K562 (cell line): ENCODE results near the gene PCDH9. TPM values are rescaled to one million over a fixed set of nuclear protein-coding genes. Genes with fewer than 3 reads are reported as not detected.

Experiments used
- ATAC-seq: fragments of 200-7000 bp; cut with Tn5 transposase; 3 replicates; pipeline ENCODE4 v1.9.1; 2020; ENCODE audit warnings: moderate library complexity
- BruUV-seq: library from RNA; stranded (reverse); fragments of 400-500 nt; replicated peaks from 2 replicates; lab custom pipeline; 2021; lab: Mats Ljungman, UMichigan
- CTCF ChIA-PET: fragments of 300-600 bp; formaldehyde crosslinking; extraction: SDS; loops from one replicate; lab custom pipeline; 2021; ENCODE audit warnings: low intra/inter-chr PET ratio; lab: Yijun Ruan, JAX
- POLR2A ChIA-PET: fragments of 300-600, 350-650 bp; sonication (Branson Sonifier 250); formaldehyde crosslinking; extraction: SDS; loops from one replicate; lab custom pipeline; 2021; ENCODE audit warnings: antibody characterized with exemption, inconsistent platforms; lab: Yijun Ruan, JAX
- DNase-seq, 4 experiments: peaks; one replicate each; pipeline versions ENCODE4 v3.0.0 to v3.0.0-alpha.2; 2011 to 2018; ENCODE audit warnings: low spot score in 3 of 4, mixed read lengths in 3 of 4; ENCODE audit errors: extremely low read depth in 1 of 4
- FAIRE-seq: peaks from 2 replicates; lab custom pipeline; 2011; peaks lifted over from hg19 to GRCh38; lab: Jason Lieb, UNC
- H2AFZ ChIP-seq: 2 replicates; pipeline ENCODE4 v1.6.0; 2011; ENCODE audit warnings: low read depth, low read length, control low read depth, inconsistent platforms
- H3K27ac ChIP-seq: fragments of 200-600 bp; 3 replicates; pipeline ENCODE4 v1.8.0; 2011; ENCODE audit warnings: low read depth, mild to moderate bottlenecking, control low read depth, inconsistent platforms, low read length, moderate library complexity, mixed read lengths; ENCODE audit errors: extremely low read depth
- H3K27me3 ChIP-seq, 2 experiments: fragments of 300-600 bp in 1 of 2; 2 replicates in 1 of 2; 3 replicates in 1 of 2; pipeline versions ENCODE4 v1.6.0 to v1.8.0; 2011; ENCODE audit warnings: inconsistent platforms in 2 of 2, low read length in 2 of 2, mild to moderate bottlenecking in 1 of 2, mixed read lengths in 1 of 2, moderate library complexity in 1 of 2; ENCODE audit not compliant: control insufficient read depth in 2 of 2, insufficient read depth in 2 of 2
- H3K36me3 ChIP-seq: fragments of 300-600 bp; 3 replicates; pipeline ENCODE4 v1.8.0; 2011; ENCODE audit warnings: mild to moderate bottlenecking, low read length, inconsistent platforms; ENCODE audit not compliant: control insufficient read depth, insufficient read depth
- H3K4me1 ChIP-seq, 2 experiments: fragments of 200-600 bp in 1 of 2; replicated peaks in 1 of 2; 2 replicates in 1 of 2; 3 replicates in 1 of 2; pipeline versions ENCODE4 v1.5.1 to v1.8.0; 2011; ENCODE audit warnings: inconsistent platforms in 2 of 2, low read length in 2 of 2, mild to moderate bottlenecking in 1 of 2, mixed read lengths in 1 of 2, moderate library complexity in 1 of 2; ENCODE audit not compliant: control insufficient read depth in 2 of 2, insufficient read depth in 2 of 2
- H3K4me2 ChIP-seq: 2 replicates; pipeline ENCODE4 v1.6.1; 2011; ENCODE audit warnings: low read length, control low read depth, inconsistent platforms, mixed read lengths; ENCODE audit not compliant: insufficient read depth
- H3K4me3 ChIP-seq: fragments of 200-600 bp; sonication (generic), shearing (Covaris generic); 2 replicates; pipeline ENCODE4 v1.5.1; 2016; ENCODE audit warnings: control low read depth, inconsistent platforms
- H3K79me2 ChIP-seq: fragments of 200-600 bp; 3 replicates; pipeline ENCODE4 v1.8.0; 2011; ENCODE audit warnings: low read length, inconsistent platforms; ENCODE audit not compliant: control insufficient read depth, insufficient read depth
- H3K9ac ChIP-seq, 2 experiments: 2 replicates each; pipeline versions ENCODE4 v1.6.0 to v1.6.1; 2011; ENCODE audit warnings: low read depth in 2 of 2, low read length in 2 of 2, control low read depth in 1 of 2, inconsistent platforms in 1 of 2, mild to moderate bottlenecking in 1 of 2, mixed read lengths in 1 of 2; ENCODE audit not compliant: insufficient read depth in 1 of 2
- H3K9me1 ChIP-seq: one replicate; pipeline ENCODE4 v1.6.0; 2011; ENCODE audit warnings: inconsistent platforms, mild to moderate bottlenecking, low read length, moderate library complexity; ENCODE audit not compliant: control insufficient read depth, insufficient read depth
- H3K9me3 ChIP-seq: replicated peaks from 2 replicates; pipeline ENCODE4 v1.5.1; 2011; ENCODE audit warnings: low read depth, low read length, inconsistent platforms; ENCODE audit not compliant: control insufficient read depth, insufficient read depth
- H4K20me1 ChIP-seq: replicated peaks from 2 replicates; pipeline ENCODE4 v1.6.1; 2011; ENCODE audit warnings: low read length, inconsistent platforms, mixed read lengths; ENCODE audit not compliant: control insufficient read depth, insufficient read depth
- PBX2 ChIP-seq, 2 experiments: IDR thresholded peaks in 1 of 2; conservative IDR thresholded peaks in 1 of 2; 2 replicates each; pipeline ENCODE4 v1.6.1; 2016; ENCODE audit warnings: low read depth in 2 of 2, mild to moderate bottlenecking in 1 of 2, missing compliant biosample characterization in 1 of 2, missing genetic modification characterization in 1 of 2, moderate library complexity in 1 of 2
- PKNOX1 ChIP-seq: fragments of 450-650 bp; IDR thresholded peaks from 2 replicates; pipeline ENCODE4 v1.6.1; 2016
- POLR2AphosphoS2 ChIP-seq: IDR thresholded peaks from 2 replicates; pipeline ENCODE4 v1.6.1; 2012; ENCODE audit warnings: low read length, improper control_type of control experiment
- WGBS: fragments of 100-300 bp; shearing (Covaris generic); methylation state at CpG from one replicate; pipeline ENCODE4 v1.1.6; 2016; ENCODE audit warnings: low coverage, mixed read lengths; ENCODE audit not compliant: insufficient coverage; ENCODE audit errors: missing lambda C conversion rate; 5-methylcytosine and 5-hydroxymethylcytosine counted together
- in situ Hi-C: fragments of 300-500 bp; cut with MboI; formaldehyde crosslinking; loops from 4 replicates; pipeline ENCODE4 v1.15.0; 2018; ENCODE audit warnings: inconsistent platforms, mixed read lengths
- intact Hi-C: fragments of 100-400 bp; cut with micrococcal nuclease; formaldehyde crosslinking; loops from 2 replicates; pipeline ENCODE4 v1.14.2; 2022
- polyA plus RNA-seq, 8 experiments: library from polyadenylated mRNA; depleted of rRNA in 4 of 8; stranded (reverse) in 5 of 8; unstranded in 3 of 8; fragments of >200 nt; fragmentation: Nextera tagmentation in 2 of 8; fragmentation: Illumina TruSeq in 1 of 8; extraction: Ambion mirVana in 2 of 8; extraction: Trizol in 1 of 8; gene quantifications; 2 replicates each; pipeline versions ENCODE4 v1.2.1 to v1.2.3, GENCODE V29; 2011 to 2014; ENCODE audit warnings: inconsistent platforms in 1 of 8, missing spikeins in 1 of 8
- total RNA-seq, 7 experiments: library from RNA; depleted of rRNA in 6 of 7; stranded (reverse); fragments of >200 nt in 6 of 7; fragmentation: Illumina TruSeq in 2 of 7; extraction: Trizol in 2 of 7; gene quantifications; 2 replicates each; pipeline versions ENCODE4 v1.2.1 to v1.2.3, GENCODE V29; 2011 to 2021; ENCODE audit warnings: low replicate concordance in 1 of 7

The PCDH9 gene
- total and polyA plus RNA-seq, 9 of the 15 experiments (the other 6 are each of a cell fraction or from before 2014, with no cell fraction given), result 1.1 to 6.7 (median 4.9) TPM

- POLR2A ChIA-PET, result no interaction called here
- no peaks in the 10 kb centered on the region for H3K79me2 ChIP-seq
- no peaks in the 10 kb centered on the region for H4K20me1 ChIP-seq
- DNase-seq (no peak), FAIRE-seq (no peak), ATAC-seq (no peak)
- no peak overlapping the region for H2AFZ ChIP-seq
- no peaks in the 10 kb centered on the region for H3K4me1 ChIP-seq
- no peak overlapping the region for H3K27ac ChIP-seq
- H3K9me1 ChIP-seq, result no peaks in the 10 kb centered on the region
- H3K4me2 ChIP-seq, result no peak overlapping the region
- TF ChIP-seq POLR2AphosphoS2, result no peak
- TF ChIP-seq PKNOX1, result peak; percentile 25; the same call in 1 of the 2 replicates
- TF ChIP-seq PBX2 (CRISPR knock-in tag; IDR thresholded peaks at IDR 0.05; ENCODE audit: low read depth), result no peak
- TF ChIP-seq PBX2 (tag; conservative IDR thresholded peaks at IDR 0.05; ENCODE audit: low read depth), result 0 out of 2 replicates have a peak, but pooled peaks have one; percentile 10
- H3K27me3 ChIP-seq, result no peaks in the 10 kb centered on the region
- H3K9me3 ChIP-seq, result no peaks in the 10 kb centered on the region
- 27% methylated on average over 1 of the region's 1 CpG for WGBS
- no peak overlapping the region for H3K9ac ChIP-seq
- in situ Hi-C loops, result no loop called here
- H3K4me3 ChIP-seq, result no peak overlapping the region
- no peaks in the 10 kb centered on the region for H3K36me3 ChIP-seq
- CTCF ChIA-PET, result no interaction called here
- no TSS peak for BruUV-seq
- intact Hi-C loops, result no loop called here
These were observed 11.0 kb downstream of the PCDH9 start for GRCh38 chr13:67219113-67219512.
